Tibial nerve (tissue), 3 donors: ENCODE data around the gene PSMD14.

Source experiments
- CTCF ChIP-seq, 5 experiments: fragments of 200-600 bp in 3 of 5; fragments of 450-650 bp in 2 of 5; sonication (generic) in 3 of 5; IDR thresholded peaks; one replicate each; pipeline ENCODE4 v1.5.1; 2016 to 2019; ENCODE audit warnings: antibody characterized with exemption in 5 of 5, mild to moderate bottlenecking in 3 of 5, moderate library complexity in 2 of 5
- POLR2A ChIP-seq, 2 donors: fragments of 450-650 bp; IDR thresholded peaks; one replicate each; pipeline ENCODE4 v1.6.1; 2017; ENCODE audit warnings: antibody characterized with exemption in 2 of 2, mild to moderate bottlenecking in 2 of 2, moderate library complexity in 2 of 2

GRCh38 chr2:161265874-161266273 is 42.4 kb upstream of the PSMD14 start:
- no peak for TF ChIP-seq POLR2A (IDR thresholded peaks at IDR 0.05)
- TF ChIP-seq CTCF (IDR thresholded peaks at IDR 0.05), result no peak
